AG08395 (cell line): ENCODE data around the gene ZNF219.
A peak's percentile ranks its signal among the peaks of the same experiment; 100 is the strongest.

Source experiments
- DNase-seq: peaks from one replicate; pipeline ENCODE4 v3.0.0; 2012; ENCODE audit warnings: mixed read lengths, low spot score

ZNF219 gene

DNA sequence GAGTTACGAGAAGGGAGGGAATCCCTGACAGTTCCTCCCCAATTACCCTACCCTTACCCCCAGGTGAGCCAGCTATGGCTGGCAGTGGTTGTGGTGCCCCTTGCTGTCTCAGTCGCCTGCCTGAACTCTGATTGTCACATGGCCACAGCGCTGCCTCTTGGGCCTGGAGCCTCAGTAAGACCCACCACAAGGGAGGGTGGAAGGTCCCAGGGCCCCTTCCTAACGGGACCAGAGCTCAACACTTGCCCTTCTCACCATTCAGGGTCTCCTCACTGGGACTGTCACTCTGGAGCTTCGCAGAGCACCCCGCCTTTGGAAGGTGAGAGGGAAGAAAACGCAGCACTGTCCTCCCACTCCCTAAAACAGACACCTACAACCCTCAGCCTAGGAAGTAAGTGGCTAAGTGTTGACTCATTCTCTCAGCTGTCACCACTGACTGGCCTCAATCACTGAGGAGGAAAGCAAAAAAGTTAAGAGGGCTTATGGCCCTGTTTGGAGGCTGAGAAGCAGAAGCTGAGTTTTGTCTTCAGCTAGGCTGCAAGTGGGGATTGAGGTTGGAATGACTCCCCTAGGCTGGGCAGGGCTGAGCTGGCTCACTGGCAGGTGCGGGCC is 3.5 kb upstream of the ZNF219 start:
- no peak for DNase-seq

DNA sequence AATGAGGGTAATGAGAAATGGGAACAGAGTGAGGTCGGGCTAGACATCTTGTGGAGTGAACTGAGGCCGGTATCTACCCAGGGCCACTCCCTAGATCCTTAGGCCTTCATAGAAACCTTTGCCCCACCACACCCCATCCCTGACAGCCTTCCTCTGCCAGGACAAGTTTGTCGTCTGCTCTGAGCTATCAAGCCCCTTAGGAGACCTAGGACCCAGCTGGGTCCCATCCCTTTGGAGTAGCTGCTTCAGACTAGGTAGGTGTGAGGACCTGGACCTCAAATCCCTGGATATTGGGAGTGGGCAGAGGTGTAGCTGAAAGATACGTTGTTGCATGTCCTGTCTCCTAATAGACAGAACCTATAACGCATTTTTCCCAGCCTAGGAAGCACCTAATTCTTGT is 2.5 kb upstream of the ZNF219 start, which contains the start of gene TMEM253:
TMEM253 (plus strand) TSS at position 136 of the 400 bp plus-strand sequence. CDS start 278 bp downstream, outside the sequence.
- DNase-seq: no peak

DNA sequence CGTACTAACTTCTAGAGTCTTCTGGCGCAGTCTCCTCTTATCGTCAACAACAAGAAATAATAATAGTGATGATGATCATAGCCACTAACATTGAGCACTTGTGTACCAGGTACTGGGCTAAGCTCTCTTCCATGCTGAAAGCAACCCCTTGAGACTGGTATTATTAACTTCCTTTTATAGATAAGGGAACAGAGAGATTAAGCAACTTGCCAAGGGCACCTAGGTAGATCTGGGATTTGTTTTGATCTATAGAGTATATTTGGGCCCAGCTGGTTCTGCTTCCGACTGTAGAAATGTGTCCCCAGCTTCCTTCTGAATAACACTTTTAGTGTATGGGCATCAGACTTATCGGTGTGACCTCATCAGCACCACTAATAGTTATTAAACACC is 1.1 kb upstream of the ZNF219 start:
- no peak for DNase-seq

DNA sequence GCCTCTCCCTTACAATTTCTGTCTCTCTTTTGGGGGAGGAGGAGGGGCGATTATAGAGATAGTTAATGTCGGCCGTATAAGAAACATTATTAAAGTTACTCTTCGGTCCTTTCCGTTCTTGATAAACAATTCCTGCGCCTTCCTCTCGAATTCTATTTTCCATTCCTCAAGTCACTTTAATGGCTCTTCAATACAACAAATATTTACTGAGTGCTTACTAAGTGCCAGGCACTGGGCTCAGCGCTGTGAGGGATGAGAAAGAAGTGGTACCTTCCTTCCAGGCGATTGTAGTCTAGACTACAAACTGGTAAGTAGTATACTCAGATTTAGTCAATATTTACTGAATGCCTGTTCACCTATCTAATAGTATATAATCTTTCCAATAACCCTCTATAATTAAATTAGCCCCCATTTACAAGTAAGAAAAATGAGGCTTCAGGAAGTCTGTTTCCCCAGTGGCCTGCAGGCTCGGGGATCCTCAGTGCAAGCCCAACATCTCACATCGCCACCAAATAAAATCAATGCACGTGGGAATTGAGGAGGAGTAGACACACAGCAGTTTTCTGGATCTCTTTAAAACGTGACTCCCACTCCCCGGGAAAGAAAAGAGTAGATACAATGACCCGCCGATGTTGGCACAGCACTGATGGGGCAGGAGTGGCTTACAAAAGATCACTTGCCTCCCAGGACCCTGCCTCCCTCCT is 589 bp upstream of the ZNF219 start:
- no peak for DNase-seq

DNA sequence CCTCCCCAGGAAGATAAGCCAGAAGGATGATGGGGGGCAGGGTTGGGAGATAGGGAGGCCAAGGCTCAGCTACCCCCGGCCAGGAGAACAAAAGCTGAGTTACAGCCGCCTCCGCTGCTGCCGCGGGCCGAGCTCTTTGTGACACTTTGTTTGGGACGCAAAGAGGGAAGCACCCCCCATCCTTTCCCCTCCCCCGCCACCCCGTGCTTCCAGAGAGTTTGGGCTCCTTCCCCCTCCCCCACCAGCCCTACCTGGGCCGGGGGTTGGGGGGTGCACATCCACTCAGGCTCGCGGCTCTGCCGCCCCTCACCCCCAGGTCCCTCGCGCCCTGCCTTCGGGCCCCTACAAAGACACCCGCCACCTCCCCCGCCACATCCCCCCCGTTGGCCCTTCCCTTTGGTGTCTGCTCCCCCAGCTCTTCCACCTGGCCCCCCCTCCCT is 799 bp downstream of the ZNF219 start:
- no peak for DNase-seq

DNA sequence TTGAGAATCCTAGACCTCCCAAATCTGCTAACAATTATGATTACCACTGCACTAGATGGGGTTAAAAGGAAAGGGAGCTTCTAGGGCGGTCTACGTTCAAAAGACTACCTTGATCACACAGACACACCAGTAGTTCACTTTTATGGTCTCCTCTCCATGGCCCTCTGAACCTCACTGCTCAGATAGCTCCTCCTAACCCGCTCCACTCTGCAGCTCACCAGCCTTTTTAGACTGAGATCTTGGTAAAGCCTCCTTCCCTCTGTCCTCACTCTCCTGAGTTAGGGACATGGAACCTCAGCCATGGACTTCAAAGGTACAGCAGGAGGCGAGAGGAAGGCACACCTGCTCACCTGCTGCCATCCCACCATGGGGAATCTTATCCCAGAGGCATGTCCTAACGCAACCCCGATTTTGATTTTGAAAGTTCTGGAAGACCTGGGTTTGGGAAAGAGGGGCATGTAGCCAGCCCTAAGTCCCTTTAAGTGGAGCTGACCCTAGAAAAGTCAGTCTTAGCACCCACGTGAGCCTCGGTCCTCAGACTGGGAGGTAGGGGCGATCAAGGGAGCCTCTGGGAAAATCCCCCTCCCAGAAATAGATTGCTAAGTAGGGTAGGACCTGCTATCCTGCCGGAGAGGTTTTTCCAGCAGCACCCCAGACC is 1.3 kb downstream of the ZNF219 start:
- no peak for DNase-seq

DNA sequence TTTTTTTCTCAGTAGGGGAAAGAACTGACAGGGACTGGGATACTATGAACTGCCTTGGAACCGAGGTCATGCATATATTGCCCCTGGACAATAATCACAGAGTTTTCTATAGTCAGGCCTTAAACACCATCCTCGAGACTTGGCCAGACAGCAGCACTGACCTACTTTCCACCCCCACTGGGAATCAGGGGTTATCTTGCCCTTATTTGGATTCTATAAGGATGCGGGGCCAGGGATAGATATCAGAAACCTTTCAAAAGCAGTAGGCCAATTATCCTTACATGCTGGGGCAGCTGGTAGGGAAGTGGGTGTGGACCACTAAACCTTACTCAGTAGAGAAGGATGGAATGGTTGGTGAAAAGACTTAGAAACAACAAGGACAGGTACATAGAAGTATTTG is 2.0 kb downstream of the ZNF219 start:
- no peak for DNase-seq

DNA sequence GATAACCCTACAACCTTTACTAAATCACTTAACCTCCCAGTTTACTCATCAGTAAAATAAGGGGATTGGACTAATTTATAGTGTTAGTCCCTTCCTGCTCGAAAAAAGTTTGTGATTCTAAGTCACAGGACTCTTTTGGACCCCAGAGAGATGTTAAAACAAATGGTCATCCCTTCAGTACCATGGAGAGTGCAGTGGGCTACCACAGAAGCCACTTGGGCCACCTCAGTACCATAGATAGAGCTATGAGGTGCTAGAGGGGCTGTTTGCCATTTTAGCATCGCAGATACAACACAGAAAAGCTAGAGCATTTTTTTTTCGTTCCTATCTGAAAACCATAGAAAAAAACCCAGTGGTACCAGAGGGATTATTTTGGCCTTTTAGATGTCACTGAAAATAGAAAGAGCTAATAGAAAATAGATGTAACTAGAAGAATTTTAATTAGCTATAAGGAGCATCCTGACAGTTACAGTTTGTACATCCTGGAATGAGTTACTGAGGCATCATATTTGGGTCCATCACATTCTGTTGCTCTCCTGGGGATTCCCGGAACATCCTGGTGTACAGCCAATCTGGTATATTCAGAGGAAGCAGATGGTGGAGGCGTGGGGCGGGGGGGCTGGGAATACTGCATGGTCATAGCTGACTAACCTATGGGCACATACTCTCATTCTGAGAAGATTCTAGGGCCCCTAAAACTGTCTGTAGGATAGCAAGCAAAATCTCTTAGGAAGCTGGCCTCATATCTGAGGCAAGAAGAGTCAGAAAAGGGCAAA is 2.8 kb downstream of the ZNF219 start:
- DNase-seq: peak; percentile 34

DNA sequence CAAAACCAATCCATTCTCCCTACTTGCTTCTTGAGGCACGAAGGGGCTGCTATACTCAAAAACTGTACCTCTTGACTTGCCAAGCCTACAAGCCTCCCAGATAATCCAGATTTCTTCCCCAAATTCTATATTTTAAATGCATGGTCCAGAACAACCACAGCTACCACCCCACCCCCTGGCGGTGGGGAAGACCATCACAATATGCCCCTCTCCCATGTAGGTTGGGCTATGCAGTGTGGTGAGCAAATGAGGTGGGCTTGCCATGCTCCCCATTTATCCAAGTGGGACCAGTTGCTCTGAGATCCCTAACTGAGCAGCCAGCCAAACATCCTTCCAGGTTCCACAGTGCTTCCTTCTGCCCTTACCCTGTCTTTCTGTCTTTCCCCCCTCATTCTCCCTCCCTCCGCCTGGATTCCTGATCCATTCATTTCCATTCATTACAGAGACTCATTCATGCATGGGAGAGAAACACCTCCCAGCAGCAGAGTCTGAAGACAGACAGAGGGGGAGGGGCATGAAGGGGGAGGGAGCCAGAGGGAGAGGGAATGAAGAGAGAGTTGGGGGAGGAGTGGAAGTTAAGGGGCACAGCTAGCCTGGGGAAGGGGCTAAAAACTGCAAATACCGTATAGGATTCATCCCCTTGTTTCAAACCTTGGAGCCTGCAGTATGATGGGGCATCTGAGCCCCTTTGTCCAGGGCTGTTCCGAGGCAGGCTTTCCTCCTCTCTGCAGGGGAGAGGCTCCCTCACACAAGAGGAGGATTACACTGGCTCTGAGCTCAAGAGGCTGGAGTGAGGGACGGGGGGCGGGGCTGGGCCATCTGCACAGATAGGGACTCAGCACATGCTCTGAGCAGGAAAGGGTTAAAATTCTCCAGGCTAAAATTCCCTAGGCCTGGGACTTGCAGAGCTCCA is 4.4 kb downstream of the ZNF219 start:
- DNase-seq: no peak

DNA sequence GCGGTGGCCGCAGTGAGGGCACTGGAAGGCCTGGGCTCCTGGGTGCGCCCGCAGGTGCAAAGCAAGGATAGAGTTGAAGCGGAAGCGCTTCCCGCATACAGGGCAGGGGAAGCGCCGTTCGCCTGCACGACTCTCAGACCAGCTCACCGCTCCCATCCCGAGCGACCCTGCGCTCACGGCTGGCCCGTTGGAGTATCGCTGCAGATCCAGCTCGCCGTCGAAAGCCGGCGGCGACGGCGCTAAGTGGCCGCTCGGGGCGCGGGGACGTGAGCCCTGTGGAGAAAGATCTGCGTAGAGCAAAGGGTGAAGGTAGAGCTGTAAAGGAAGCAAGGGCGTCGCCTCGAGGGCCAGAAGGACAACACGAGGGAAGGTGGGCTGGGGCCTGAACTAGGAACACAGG is 5.4 kb downstream of the ZNF219 start:
- DNase-seq: no peak

DNA sequence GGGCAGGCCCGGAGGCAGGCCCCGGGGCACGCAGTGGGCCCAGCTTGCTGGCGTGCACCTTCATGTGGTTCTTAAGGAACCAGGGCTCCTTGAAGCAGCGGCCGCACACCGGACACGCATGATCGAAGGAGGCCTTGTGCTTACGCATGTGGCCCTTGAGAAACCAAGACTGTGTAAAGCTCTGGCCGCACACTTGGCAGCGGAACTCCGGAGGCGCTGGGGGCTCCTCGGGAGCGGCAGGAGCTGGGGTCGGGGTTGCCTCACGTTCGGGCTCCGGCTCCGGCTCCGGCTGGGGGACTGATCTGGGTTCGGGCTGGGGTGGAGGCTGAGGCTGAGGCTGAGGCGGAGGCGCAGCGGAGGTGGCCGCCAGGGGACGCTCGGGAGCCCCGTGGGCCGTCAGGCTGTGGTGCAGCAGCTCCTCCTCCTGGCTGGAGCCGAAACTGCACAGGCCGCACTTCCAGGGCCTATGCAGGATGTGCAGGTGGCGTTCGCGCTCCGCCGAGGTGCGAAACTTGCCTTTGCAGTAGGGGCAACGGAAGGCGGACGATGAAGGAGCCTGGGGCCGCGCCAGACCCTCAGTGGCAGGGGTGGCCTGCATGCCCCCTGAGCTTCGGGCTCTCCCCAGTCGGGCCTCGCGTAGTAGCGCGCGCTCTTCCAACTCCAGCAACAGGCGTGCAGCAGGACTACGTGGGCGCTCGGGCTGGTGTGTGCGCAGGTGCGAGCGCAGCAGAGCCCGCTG is 6.0 kb downstream of the ZNF219 start:
- peak; percentile 85 for DNase-seq

DNA sequence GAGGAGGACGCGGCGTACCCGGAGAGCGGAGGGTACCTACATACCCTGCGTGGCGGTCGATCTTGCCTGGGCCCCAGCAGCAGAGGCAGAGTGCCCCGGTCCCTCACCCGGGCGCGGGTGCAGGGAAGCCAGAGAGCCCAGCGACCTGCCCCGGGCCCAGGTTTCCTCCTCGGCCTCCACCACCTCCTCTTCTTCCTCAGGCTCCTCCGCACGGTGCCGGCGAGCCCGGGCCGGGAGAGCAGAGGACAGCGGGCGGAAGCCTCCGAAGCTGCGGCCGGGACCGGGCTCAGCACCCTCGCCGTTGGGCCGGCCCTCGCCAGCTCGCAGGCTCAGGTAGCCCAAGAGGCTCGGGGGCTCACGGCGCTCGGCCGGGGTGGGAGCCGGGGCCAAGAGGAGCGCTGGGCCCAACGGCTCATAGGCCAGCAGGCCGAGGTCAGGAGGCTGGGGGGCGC is 6.6 kb downstream of the ZNF219 start:
- DNase-seq: no peak

DNA sequence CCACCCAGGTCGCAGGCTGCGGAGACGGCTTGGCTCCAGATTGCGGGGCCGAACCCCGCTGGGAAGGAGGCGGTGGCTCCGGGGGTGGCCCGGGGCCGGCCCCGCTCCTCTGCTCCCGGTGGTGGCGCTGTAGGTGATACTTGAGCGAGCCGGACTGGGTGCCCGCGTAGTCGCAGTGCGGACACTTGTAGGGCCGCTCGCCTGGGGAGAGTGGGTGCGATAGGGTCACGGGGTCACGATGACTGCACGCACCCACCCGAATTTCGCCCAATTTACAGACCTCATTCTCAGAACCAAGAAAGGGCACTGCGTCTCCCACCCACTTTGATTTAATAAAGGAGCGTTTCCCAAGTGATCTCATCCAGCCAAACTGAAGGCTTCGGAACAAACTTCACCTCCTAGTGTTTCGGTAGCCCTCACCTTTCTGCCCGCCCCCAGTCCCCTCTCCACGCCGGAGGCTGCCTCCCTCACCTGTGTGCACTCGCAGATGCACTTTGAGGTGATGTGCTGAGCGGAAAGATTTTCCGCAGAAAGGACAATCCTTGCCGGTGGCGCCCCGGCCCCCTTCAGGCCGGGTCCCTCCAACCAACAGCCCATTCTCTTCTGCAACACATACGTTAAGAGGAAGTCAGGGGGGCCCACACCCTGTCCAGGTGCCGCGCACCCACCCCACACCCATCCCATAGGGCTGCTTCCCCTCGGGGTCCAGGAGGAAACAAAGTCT is 7.4 kb downstream of the ZNF219 start:
- no peak for DNase-seq

DNA sequence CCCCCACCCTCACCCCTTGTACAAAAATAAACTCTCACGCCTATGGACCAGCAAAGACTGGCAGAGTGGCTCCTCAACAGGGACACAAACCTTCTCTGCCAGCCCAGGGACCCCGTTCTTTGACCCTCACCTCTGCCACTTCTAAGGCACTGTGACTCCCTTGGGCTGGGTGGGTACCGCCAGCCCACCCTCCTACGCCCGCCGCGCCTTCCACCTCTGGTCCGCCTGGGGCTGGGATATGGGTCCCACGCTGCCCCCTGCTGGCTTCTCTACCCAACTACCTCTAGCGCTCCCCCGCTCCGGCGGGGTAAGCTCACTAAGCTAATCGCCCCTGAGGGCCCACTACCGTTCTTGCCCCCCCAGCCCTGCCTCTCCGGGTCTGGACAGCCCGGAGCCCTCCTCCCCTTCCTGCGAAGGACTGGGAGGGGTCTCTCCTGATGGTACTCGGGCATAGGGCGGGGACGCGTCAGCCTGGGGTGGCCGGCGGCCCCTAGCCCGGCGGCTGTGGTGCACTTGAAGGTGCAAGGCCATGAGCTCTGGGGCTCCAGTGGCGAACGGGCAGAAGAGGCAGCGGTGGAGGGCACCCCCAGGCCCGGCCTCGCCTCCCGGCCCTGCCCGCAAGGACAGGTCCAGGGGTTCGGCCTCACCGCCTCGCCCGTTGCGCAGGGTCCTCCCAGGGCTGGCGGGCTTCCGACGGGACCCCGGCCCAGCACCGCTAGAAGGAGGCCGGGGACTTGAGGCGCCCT is 8.1 kb downstream of the ZNF219 start:
- no peak for DNase-seq

DNA sequence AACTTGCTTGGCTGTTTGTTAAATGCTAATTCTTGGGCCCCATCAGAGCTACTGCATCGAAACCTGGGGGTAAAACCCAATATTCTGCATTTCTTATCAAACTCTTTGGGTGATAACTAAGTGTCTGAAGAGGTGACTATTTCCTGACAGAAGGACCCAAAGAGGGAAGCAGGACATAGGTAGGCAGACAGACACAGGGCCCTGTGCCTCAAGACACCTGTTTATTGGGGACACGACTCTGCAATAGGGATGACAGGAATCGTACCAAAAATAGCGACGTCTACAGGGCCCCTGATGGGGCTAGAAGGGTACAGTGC is 8.6 kb downstream of the ZNF219 start:
- DNase-seq: no peak

DNA sequence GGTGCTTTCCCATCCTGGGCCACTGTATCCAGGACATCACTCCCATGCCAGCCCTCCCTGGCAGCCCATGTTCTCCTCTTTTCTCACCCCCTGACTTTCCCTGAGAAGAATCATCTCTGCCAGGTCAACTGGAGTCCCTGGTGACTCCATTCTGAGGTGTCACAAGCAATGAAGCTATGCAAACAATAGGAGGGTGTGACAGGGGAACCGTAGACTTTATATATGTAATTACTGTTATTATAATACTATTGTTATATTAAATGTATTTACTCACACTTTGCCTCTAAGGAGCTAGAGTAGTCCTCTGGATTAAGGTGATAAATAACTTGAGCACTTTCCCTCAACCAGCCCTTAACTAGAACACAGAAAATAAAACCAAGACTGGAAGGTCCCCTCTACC is 9.2 kb downstream of the ZNF219 start:
- DNase-seq: no peak

DNA sequence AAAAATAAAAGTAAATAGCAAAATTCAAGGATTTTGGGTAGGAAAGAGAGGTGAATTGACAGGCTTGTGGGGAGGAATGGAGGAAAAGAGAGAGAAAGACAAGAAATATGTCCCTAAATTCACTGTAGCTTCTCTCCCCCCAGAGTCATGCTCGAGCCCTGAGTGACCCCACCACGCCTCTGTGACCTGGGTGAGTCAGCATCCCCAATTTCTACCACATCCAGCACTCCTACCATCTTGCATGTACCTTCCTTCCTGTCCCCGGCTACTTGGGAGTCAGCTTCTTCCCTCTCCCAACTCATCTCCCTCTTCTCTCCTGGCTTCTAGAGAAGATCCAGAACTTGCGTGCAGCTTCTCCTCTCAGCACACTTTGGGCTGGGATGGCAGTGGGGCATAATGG is 9.8 kb downstream of the ZNF219 start:
- DNase-seq: no peak

DNA sequence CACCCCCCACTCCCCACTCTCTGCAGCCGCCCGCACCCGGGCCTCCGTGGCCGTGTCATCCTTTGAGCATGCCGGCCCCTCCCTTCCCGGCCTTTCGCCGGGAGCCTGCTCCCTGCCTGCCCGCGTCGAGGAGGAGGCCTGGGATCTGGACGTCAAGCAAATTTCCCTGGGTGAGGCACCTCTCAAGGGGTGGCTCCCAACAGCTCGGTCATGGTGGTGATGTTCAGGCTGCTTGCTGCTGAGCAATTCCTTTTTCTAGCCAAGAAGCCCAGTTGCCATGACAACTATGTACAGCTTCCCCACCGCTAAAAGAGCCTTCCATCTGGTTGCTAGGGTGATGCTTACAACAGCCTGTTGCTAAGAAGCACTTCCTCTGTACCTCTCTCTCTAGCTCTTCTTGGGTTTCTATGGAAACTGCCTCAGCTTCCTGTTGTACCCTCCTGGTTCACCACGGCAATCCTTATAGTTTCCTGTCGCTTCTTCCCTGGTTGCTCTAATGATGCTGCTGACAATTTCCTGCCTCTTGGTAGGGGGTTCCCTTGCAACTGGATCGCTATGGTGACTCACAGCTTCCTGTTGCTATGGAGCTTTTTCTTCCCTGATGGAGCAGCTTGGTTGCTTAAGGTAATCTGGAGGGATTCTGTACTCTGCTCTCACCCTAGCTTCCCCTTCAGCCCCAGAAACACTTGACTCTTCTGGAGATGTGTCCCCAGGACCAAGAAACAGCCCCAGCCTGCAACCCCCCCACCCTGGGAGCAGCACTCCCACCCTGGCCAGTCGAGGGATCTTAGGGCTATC is 11.0 kb downstream of the ZNF219 start:
- peak; percentile 87 for DNase-seq

DNA sequence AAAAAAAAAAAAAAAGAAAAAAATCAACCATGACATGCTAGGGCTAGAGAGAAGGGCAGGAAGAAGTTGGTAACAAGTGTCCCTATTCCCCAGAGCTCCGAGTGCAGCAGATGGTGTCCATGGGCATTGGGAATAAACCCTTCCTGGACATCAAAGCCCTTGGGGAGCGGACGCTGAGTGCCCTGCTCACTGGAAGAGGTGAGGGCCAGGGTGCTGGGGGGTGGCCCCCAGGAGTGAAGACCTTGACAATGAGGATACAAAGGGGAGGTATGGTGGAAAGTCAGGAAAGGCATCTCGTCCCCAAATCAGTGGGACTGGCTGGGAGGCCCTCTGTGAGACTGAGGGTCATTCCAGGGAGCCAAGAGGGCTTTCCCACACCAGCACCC is 11.6 kb downstream of the ZNF219 start:
- DNase-seq: no peak
